Neural cell (in vitro differentiated cells): ENCODE measurements around the gene UQCRH.

Experiments used
- EP300 ChIP-seq: fragments of 450-650 bp; conservative IDR thresholded peaks from 2 replicates; pipeline ENCODE4 v1.6.1; 2014; ENCODE audit warnings: antibody characterized with exemption, mild to moderate bottlenecking, moderate library complexity; ENCODE audit not compliant: poor library complexity, severe bottlenecking
- POLR2AphosphoS5 ChIP-seq: IDR thresholded peaks from 2 replicates; pipeline ENCODE4 v1.6.1; 2012
- RAD21 ChIP-seq: fragments of 450-650 bp; conservative IDR thresholded peaks from 2 replicates; pipeline ENCODE4 v1.6.1; 2014; ENCODE audit warnings: antibody characterized with exemption, mild to moderate bottlenecking, moderate library complexity
- TF ChIP-seq, protein P1 (sequence below): IDR thresholded peaks from 2 replicates; pipeline ENCODE4 v1.6.1; 2012; ENCODE audit warnings: borderline replicate concordance
- TF ChIP-seq, protein P2 (sequence below): fragments of 450-650 bp; IDR thresholded peaks from 2 replicates; pipeline ENCODE4 v1.5.1; 2014; ENCODE audit warnings: antibody characterized with exemption, mild to moderate bottlenecking, moderate library complexity; ENCODE audit not compliant: poor library complexity, severe bottlenecking

DNA sequence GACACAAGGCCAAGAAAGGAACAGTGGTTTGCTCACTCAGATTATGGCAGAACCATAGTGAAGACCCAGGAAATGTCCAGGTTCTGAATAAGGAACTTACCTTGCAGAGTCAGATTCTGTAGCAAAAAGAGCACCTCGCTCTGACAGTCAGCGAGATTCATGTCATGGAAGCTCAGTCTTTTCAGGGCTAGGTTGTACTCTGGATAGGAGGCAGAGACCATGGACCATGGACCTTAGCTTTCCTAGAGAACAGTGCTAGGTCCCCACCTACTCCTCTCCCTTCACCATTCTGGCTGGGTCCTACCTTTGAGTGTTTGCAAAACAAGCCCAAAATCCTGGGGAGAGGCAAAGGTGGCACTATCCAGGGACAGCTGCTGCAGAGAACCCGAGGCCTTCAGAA, 23.4 kb upstream of the UQCRH start:
- TF ChIP-seq, protein P1, sequence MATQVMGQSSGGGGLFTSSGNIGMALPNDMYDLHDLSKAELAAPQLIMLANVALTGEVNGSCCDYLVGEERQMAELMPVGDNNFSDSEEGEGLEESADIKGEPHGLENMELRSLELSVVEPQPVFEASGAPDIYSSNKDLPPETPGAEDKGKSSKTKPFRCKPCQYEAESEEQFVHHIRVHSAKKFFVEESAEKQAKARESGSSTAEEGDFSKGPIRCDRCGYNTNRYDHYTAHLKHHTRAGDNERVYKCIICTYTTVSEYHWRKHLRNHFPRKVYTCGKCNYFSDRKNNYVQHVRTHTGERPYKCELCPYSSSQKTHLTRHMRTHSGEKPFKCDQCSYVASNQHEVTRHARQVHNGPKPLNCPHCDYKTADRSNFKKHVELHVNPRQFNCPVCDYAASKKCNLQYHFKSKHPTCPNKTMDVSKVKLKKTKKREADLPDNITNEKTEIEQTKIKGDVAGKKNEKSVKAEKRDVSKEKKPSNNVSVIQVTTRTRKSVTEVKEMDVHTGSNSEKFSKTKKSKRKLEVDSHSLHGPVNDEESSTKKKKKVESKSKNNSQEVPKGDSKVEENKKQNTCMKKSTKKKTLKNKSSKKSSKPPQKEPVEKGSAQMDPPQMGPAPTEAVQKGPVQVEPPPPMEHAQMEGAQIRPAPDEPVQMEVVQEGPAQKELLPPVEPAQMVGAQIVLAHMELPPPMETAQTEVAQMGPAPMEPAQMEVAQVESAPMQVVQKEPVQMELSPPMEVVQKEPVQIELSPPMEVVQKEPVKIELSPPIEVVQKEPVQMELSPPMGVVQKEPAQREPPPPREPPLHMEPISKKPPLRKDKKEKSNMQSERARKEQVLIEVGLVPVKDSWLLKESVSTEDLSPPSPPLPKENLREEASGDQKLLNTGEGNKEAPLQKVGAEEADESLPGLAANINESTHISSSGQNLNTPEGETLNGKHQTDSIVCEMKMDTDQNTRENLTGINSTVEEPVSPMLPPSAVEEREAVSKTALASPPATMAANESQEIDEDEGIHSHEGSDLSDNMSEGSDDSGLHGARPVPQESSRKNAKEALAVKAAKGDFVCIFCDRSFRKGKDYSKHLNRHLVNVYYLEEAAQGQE = no peak
- TF ChIP-seq, protein P2, sequence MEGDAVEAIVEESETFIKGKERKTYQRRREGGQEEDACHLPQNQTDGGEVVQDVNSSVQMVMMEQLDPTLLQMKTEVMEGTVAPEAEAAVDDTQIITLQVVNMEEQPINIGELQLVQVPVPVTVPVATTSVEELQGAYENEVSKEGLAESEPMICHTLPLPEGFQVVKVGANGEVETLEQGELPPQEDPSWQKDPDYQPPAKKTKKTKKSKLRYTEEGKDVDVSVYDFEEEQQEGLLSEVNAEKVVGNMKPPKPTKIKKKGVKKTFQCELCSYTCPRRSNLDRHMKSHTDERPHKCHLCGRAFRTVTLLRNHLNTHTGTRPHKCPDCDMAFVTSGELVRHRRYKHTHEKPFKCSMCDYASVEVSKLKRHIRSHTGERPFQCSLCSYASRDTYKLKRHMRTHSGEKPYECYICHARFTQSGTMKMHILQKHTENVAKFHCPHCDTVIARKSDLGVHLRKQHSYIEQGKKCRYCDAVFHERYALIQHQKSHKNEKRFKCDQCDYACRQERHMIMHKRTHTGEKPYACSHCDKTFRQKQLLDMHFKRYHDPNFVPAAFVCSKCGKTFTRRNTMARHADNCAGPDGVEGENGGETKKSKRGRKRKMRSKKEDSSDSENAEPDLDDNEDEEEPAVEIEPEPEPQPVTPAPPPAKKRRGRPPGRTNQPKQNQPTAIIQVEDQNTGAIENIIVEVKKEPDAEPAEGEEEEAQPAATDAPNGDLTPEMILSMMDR = no peak
- TF ChIP-seq POLR2AphosphoS5 = no peak
- no peak for TF ChIP-seq RAD21
- no peak for TF ChIP-seq EP300
